Measurements from ENCODE around the gene PTPRD. TPM values are rescaled to one million over a fixed set of nuclear protein-coding genes. Genes with fewer than 3 reads are reported as not detected.

Gene PTPRD
- total and polyA plus RNA-seq, 9 of the 15 experiments (the other 6 are each of a cell fraction or from before 2014, with no cell fraction given), result 0.11 TPM; not detected in 8

DNA sequence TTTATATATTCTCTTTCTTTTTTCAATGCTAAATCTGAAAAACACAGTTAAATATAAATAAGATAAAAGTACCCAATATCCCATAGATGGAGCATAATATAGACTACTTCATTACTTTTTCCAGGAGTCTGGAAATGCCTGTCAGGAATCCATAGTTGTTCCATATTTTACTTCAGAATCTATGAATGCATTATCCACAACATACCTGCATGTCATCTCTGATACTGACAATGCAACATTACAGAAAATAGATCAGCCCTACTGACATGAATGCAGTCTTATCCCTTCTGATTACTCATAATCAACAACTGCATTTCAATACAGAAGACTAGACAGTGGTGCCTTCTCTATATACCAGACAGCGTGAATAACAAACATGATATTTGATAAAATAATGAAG, 517.6 kb downstream of the PTPRD start:
- Histone ChIP-seq H3K79me2 (ENCODE audit: control insufficient read depth, insufficient read depth, low read length) (no peaks in the 10 kb centered on the region), H3K4me1 (replicated peaks in 1 of 2; ENCODE audit: control insufficient read depth in 2 of 2, insufficient read depth in 2 of 2, low read length in 2 of 2) (no peaks in the 10 kb centered on the region), H3K36me3 (ENCODE audit: control insufficient read depth, insufficient read depth, low read length) (no peaks in the 10 kb centered on the region), H3K27me3 (ENCODE audit: control insufficient read depth in 2 of 2, insufficient read depth in 2 of 2, low read length in 2 of 2) (no peaks in the 10 kb centered on the region), H3K9me1 (ENCODE audit: control insufficient read depth, insufficient read depth, low read length) (no peaks in the 10 kb centered on the region), H3K9ac (ENCODE audit: insufficient read depth in 1 of 2, low read depth in 2 of 2, low read length in 2 of 2) (no peak overlapping the region), H3K4me3 (no peak overlapping the region), H3K27ac (ENCODE audit: extremely low read depth, low read depth, low read length) (no peak overlapping the region), H3K9me3 (replicated peaks; ENCODE audit: control insufficient read depth, insufficient read depth, low read depth, low read length) (no peaks in the 10 kb centered on the region), H2AFZ (ENCODE audit: low read depth, low read length) (no peak overlapping the region), H3K4me2 (ENCODE audit: insufficient read depth, low read length) (no peak overlapping the region), H4K20me1 (replicated peaks; ENCODE audit: control insufficient read depth, insufficient read depth, low read length) (no peaks in the 10 kb centered on the region)
- in situ Hi-C loops (cut with MboI) (no loop called here), intact Hi-C loops (cut with micrococcal nuclease) (no loop called here)
- WGBS (ENCODE audit: insufficient coverage, low coverage, missing lambda C conversion rate), result 0% methylated on average over 1 of the region's 1 CpG
- no peak for ATAC-seq
- no peak for DNase-seq (ENCODE audit: extremely low read depth in 1 of 4, low spot score in 3 of 4)
- CTCF ChIA-PET (ENCODE audit: low intra/inter-chr PET ratio), result no interaction called here
- BruUV-seq (replicated peaks), result no TSS peak
- POLR2A ChIA-PET, result no interaction called here
- FAIRE-seq, result no peak
- TF ChIP-seq MCM7 (IDR thresholded peaks at IDR 0.05), result no peak
- TF ChIP-seq CREBBP (IDR thresholded peaks at IDR 0.05; ENCODE audit: low read depth, low read length), result no peak
- TF ChIP-seq ZNF318 (IDR thresholded peaks at IDR 0.05; ENCODE audit: borderline replicate concordance in 1 of 2, low read depth in 1 of 2), result no peak
- no peak for TF ChIP-seq POLR3G (IDR thresholded peaks at IDR 0.05; ENCODE audit: extremely low read depth, insufficient read length, insufficient replicate concordance)
- TF ChIP-seq NELFE (IDR thresholded peaks at IDR 0.05; ENCODE audit: insufficient read depth, insufficient read length), result no peak
- TF ChIP-seq FUS (optimal IDR thresholded peaks at IDR 0.05; ENCODE audit: low read depth, low read length), result no peak
- TF ChIP-seq ZKSCAN1 (IDR thresholded peaks at IDR 0.05; ENCODE audit: low read depth, low read length), result no peak
- TF ChIP-seq ZNF41 (CRISPR knock-in tag; conservative IDR thresholded peaks at IDR 0.05), result no peak
- no peak for TF ChIP-seq ZBTB11 (CRISPR knock-in tag; IDR thresholded peaks at IDR 0.05)
- TF ChIP-seq USF1 (CRISPR knock-in tag; IDR thresholded peaks at IDR 0.05), result no peak
- no peak for TF ChIP-seq ZNF184 (CRISPR knock-in tag; IDR thresholded peaks at IDR 0.05)
